ENCODE measurements around the gene PTPRS.

DNA sequence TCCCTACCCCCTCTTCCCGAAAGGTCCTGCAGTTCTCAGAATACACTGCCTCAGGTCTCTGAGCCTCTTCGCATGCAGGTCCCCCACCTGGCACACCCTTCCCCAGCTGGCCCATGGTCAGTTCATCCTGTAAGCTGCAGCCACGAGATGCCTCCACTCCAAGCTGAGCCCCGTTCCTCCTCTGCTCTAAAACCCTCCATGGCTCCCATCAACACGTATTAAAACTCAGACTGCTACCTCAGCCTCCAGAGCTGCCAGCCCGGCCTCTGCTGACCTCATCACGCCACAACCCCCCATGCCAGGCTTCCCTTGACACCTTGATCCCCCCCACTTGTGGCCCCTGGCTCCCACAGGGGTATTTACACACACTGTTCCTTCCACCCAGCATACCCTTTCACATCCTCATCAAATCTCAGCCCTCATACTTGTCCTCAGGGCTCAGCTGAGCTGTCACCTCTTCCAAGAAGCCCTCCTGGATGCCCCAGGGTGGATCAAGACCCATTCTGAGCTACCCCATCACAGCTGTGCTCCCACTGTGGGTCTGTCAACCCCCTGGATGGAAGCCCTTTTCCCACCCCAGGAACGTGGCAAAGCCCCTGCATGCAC is 48.9 kb downstream of the PTPRS start:
- TF ChIP-seq POLR2A (IDR thresholded peaks at IDR 0.05; ENCODE audit: low read depth, low read length) (no peak), EZH2 (IDR thresholded peaks at IDR 0.05; ENCODE audit: borderline replicate concordance, low read depth, low read length, severe bottlenecking) (no peak), JUN (IDR thresholded peaks at IDR 0.05; ENCODE audit: borderline replicate concordance, insufficient read depth, insufficient read length, low read depth) (no peak)

All from endothelial cell of umbilical vein (primary cell).